ENCODE measurements around the gene AP2A2. TPM values are rescaled to one million over a fixed set of nuclear protein-coding genes. Genes with fewer than 3 reads are reported as not detected.

Gene AP2A2
- total RNA-seq, 2 experiments from 2014 or later: 60.1 to 66.7 TPM

- ChIA-PET POLR2A (no interaction called here), CTCF (interaction anchor here (1.0 to 1.4 kb wide), 2 partner anchors 204 kb away, joined by 3 to 5 read pairs; no protein-coding TSS in a partner anchor)
- no peak for DNase-seq
- no peak overlapping the region for H3K4me3 Mint-ChIP-seq
- H3K4me1 Mint-ChIP-seq: no peaks in the 10 kb centered on the region
- no peaks in the 10 kb centered on the region for H3K27me3 Mint-ChIP-seq
- H3K27ac Mint-ChIP-seq: no peak overlapping the region
- H3K36me3 Mint-ChIP-seq (ENCODE audit: low read depth): no peaks in the 10 kb centered on the region
- no peaks in the 10 kb centered on the region for H3K9me3 Mint-ChIP-seq
Observed at GRCh38 chr11:1052133-1053011, 126.7 kb downstream of the AP2A2 start.

- H3K27ac Mint-ChIP-seq: no peak overlapping the region
- H3K4me3 Mint-ChIP-seq: no peak overlapping the region
- ChIA-PET CTCF (interaction anchor here (1.0 kb wide), 1 partner anchor 205 kb away, joined by 3 read pairs; no protein-coding TSS in a partner anchor), POLR2A (no interaction called here)
- H3K9me3 Mint-ChIP-seq: no peaks in the 10 kb centered on the region
- no peak for DNase-seq
- H3K36me3 Mint-ChIP-seq (ENCODE audit: low read depth): no peaks in the 10 kb centered on the region
- no peaks in the 10 kb centered on the region for H3K4me1 Mint-ChIP-seq
- H3K27me3 Mint-ChIP-seq: no peaks in the 10 kb centered on the region
Observed at GRCh38 chr11:1053121-1053901, 127.6 kb downstream of the AP2A2 start.

GRCh38 chr11:1054143-1055108, 128.8 kb downstream of the AP2A2 start:
- no peak for DNase-seq
- Mint-ChIP-seq H3K36me3 (ENCODE audit: low read depth) (no peaks in the 10 kb centered on the region), H3K4me3 (no peak overlapping the region), H3K27ac (no peak overlapping the region), H3K27me3 (no peaks in the 10 kb centered on the region), H3K9me3 (no peaks in the 10 kb centered on the region), H3K4me1 (no peaks in the 10 kb centered on the region)
- POLR2A ChIA-PET: no interaction called here
- CTCF ChIA-PET: no interaction called here

- no peak for DNase-seq
- Mint-ChIP-seq H3K27me3 (no peaks in the 10 kb centered on the region), H3K9me3 (no peaks in the 10 kb centered on the region), H3K4me1 (no peaks in the 10 kb centered on the region), H3K4me3 (no peak overlapping the region), H3K36me3 (ENCODE audit: low read depth) (no peaks in the 10 kb centered on the region), H3K27ac (no peak overlapping the region)
- ChIA-PET CTCF (no interaction called here), POLR2A (no interaction called here)
Observed at GRCh38 chr11:1055109-1055703, 129.5 kb downstream of the AP2A2 start.

- Mint-ChIP-seq H3K9me3 (no peaks in the 10 kb centered on the region), H3K36me3 (ENCODE audit: low read depth) (no peaks in the 10 kb centered on the region), H3K27ac (no peak overlapping the region), H3K27me3 (no peaks in the 10 kb centered on the region), H3K4me3 (no peak overlapping the region), H3K4me1 (no peaks in the 10 kb centered on the region)
- POLR2A ChIA-PET: no interaction called here
- DNase-seq: no peak
- CTCF ChIA-PET: no interaction called here
Observed at GRCh38 chr11:1055990-1056771, 130.5 kb downstream of the AP2A2 start.

GRCh38 chr11:1057806-1058205, 132.1 kb downstream of the AP2A2 start:
- Mint-ChIP-seq H3K27me3 (peaks cover 3% of the 10 kb centered on the region), H3K9me3 (peaks cover 4% of the 10 kb centered on the region), H3K36me3 (ENCODE audit: low read depth) (no peaks in the 10 kb centered on the region), H3K4me3 (no peak overlapping the region), H3K4me1 (no peaks in the 10 kb centered on the region), H3K27ac (no peak overlapping the region)
- ChIA-PET CTCF (no interaction called here), POLR2A (no interaction called here)
- no peak for DNase-seq

- POLR2A ChIA-PET: no interaction called here
Observed at GRCh38 chr11:1059759-1060158, 134.1 kb downstream of the AP2A2 start.

GRCh38 chr11:1060410-1060809, 134.7 kb downstream of the AP2A2 start:
- peaks cover 5% of the 10 kb centered on the region for H3K27me3 Mint-ChIP-seq
- H3K4me1 Mint-ChIP-seq: no peaks in the 10 kb centered on the region
- H3K27ac Mint-ChIP-seq: no peak overlapping the region
- ChIA-PET POLR2A (no interaction called here), CTCF (no interaction called here)
- no peaks in the 10 kb centered on the region for H3K36me3 Mint-ChIP-seq (ENCODE audit: low read depth)
- no peak overlapping the region for H3K4me3 Mint-ChIP-seq
- DNase-seq: no peak
- peaks cover 4% of the 10 kb centered on the region for H3K9me3 Mint-ChIP-seq

More at GRCh38 chr11:1059759-1060158, 134.1 kb downstream of the AP2A2 start:
- peaks cover 5% of the 10 kb centered on the region for H3K27me3 Mint-ChIP-seq
- H3K27ac Mint-ChIP-seq: no peak overlapping the region
- no peak for DNase-seq
- H3K9me3 Mint-ChIP-seq: peaks cover 4% of the 10 kb centered on the region
- no peak overlapping the region for H3K4me3 Mint-ChIP-seq
- CTCF ChIA-PET: no interaction called here
- H3K4me1 Mint-ChIP-seq: no peaks in the 10 kb centered on the region
- H3K36me3 Mint-ChIP-seq (ENCODE audit: low read depth): no peaks in the 10 kb centered on the region

GRCh38 chr11:1060852-1061616, 135.4 kb downstream of the AP2A2 start:
- peaks cover 10% of the 10 kb centered on the region for H3K27me3 Mint-ChIP-seq
- H3K27ac Mint-ChIP-seq: no peak overlapping the region
- peaks cover 4% of the 10 kb centered on the region for H3K9me3 Mint-ChIP-seq
- POLR2A ChIA-PET: no interaction called here
- CTCF ChIA-PET: no interaction called here
- no peak overlapping the region for H3K4me3 Mint-ChIP-seq
- no peak for DNase-seq
- H3K36me3 Mint-ChIP-seq (ENCODE audit: low read depth): no peaks in the 10 kb centered on the region
- no peaks in the 10 kb centered on the region for H3K4me1 Mint-ChIP-seq

Data from activated CD4-positive, alpha-beta T cell treated with anti-CD3 and anti-CD28 coated beads, Interleukin-2, amount 10 ng/mL, durations not matched to agents 7 days and 5 days (primary cell).